ENCODE measurements around the gene LIPE.
"Not testable (repeated sequence)": the region's sequence is repeated elsewhere in the genome, so short reads cannot be mapped to it uniquely, and the experiment has no call there.

LIPE gene

GRCh38 chr19:42448306-42448705, 21.1 kb upstream of the LIPE start:
- not testable (repeated sequence) for DNase-seq (ENCODE audit: low read depth)

DNA sequence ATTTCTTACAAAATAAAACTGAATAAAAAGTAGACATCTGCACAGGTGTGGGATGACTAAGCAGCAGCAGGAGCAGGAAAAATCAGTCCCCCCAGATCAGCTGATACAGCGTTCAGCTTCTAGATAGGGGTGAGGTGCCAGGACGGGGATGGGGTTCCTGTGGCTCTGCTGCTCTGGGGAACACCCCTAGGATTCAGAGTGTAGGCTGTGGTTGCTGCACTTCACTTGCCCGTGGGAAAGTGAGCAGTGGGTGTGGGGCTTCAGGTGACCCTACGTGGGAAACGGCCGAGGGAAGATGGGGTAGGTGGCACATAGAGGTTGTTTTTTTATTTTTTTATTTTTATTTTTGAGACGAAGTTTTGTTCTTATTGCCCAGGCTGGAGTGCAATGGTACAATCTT, 18.8 kb upstream of the LIPE start:
- no peak for DNase-seq (ENCODE audit: low read depth)

GRCh38 chr19:42443944-42444398, 16.8 kb upstream of the LIPE start:
- no peak for DNase-seq (ENCODE audit: low read depth)

- no peak for DNase-seq (ENCODE audit: low read depth)
Measured at GRCh38 chr19:42442833-42443232, 15.6 kb upstream of the LIPE start, which contains the start of gene CXCL17. Gene CXCL17, minus strand, starts transcription at chr19:42442946. Its CDS starts 114 bp downstream, at chr19:42442832.

DNA sequence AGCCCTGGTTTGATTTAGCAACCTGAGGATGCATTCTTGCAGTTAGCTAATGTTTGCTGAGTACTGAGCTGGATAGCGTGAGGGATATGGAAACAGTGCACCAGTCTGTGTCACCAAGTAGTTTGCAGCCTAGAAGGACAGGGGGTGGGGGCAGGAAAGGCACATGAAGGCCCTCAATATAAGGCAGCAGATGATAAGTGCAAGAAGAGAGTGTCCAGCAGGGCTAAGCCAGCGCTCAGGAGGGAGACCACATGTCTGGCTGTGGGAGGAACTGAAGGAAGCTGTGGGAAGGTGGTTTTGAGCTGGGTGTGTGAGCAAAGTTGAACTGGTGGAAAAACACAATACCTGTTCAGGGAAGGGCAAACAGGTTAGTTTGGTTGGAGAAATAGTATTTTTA, 13.9 kb upstream of the LIPE start:
- no peak for DNase-seq (ENCODE audit: low read depth)

GRCh38 chr19:42440357-42441048, 13.3 kb upstream of the LIPE start:
- peak; percentile 69 for DNase-seq (ENCODE audit: low read depth)

DNA sequence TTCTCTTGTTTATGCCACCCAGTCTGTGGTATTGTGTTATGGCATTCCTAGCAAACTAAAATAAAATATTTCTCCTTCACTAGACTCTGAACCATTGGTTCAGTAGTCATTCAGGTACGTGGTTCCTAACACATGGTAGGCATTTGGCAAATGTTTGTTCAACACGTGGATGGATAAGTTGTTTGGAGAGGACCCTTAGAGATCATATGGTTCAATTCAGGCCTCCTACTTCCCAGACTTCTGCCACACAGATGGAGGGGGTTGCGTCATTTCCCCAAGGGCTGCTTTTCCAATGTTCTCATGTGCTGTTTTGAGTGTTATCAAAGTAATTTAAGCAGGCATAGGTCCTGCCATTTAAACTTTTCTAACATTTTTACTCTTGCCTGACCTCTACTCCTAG, 8.8 kb upstream of the LIPE start:
- no peak for DNase-seq (ENCODE audit: low read depth)

DNA sequence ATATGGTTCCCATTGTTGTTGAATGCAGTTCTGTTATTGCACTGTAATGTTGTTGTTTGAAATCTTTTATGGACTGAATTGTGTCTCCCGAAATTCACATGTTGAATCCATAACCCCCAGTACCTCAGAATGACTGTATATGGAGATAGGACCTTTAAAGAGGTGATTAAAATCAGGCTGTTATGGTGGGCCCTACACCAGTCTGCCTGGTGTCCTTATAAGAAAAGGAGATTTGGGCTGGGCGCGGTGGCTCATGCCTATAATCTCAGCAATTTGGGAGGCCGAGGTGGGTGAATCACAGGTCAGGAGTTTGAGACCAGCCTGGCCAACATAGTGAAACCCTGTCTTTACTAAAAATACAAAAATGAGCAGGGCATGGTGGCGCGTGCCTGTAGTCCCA, 8.1 kb upstream of the LIPE start:
- DNase-seq (ENCODE audit: low read depth), result no peak

GRCh38 chr19:42433503-42434260, 6.5 kb upstream of the LIPE start:
- DNase-seq (ENCODE audit: low read depth), result peak; percentile 52

GRCh38 chr19:42431486-42431885, 4.3 kb upstream of the LIPE start:
- no peak for DNase-seq (ENCODE audit: low read depth)

DNA sequence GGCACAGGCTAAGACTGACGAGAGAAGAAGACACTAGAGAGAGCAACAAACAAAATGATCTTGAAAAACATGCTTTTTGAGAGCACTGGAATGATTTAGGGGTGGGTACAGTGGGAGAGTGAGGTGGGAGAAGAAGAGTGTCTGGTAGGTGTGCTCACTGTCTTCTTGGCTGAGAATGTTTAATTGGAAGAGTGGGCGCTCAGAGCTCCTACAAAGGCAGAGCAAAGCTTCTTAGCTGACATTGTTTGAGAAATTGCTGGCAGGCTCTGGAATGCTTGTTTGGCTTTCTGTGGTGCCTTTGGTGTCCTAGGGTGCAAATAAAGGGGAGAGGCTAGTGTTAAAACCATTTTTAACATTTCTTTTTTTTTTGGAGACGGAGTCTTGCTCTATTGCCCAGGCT, 1.5 kb upstream of the LIPE start:
- no peak for DNase-seq (ENCODE audit: low read depth)

- no peak for DNase-seq (ENCODE audit: low read depth)
Measured at GRCh38 chr19:42426643-42427042, 545 bp downstream of the LIPE start.

GRCh38 chr19:42424712-42425131, 2.5 kb downstream of the LIPE start:
- no peak for DNase-seq (ENCODE audit: low read depth)

- no peak for DNase-seq (ENCODE audit: low read depth)
Measured at GRCh38 chr19:42424345-42424707, 2.9 kb downstream of the LIPE start.

DNA sequence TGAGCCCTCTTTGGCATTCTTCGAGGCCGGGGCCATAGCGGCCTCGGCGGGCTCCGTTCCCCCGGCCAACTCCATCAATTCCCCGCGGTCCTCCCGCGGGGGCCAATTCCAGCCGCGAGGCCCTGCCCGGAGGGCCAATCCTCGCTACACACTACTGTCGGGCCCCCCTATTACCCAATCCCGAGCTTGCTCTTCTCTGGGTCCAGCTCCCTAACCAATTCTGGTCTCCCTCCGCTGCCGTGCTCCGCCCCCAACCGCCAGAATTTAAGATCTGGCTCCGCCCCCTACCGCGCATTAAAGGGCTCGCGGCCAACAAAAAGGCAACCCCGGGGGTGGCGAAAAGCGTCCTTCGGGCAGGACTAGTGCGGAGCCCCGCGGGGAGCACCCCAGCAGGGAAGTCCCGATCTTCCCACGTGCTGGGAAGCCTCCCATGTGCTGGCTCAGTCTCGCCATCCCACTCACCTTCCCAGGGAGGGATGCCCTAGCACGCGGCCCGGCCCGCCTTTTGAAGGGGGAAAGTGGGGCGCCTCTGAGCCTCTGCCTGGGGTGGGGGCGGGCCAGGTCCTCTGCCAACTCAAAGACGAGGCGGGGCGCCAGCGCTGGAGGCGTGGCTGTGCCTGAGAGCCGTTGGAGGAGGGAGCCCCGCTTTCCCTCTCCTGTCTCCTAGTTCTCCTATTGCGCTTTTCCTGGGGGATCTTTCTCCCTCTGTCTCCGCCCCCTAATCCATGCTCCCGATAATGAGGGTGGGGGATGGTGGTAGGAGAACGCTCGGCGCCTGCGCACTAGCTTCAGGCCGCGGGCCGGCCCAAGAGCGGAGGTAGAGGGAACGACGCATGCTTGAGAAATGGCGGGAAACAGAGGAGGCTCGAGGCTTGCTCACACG, 3.5 kb downstream of the LIPE start:
- DNase-seq (ENCODE audit: low read depth), result peak; percentile 86

- peak; percentile 36 for DNase-seq (ENCODE audit: low read depth)
Measured at GRCh38 chr19:42422901-42423461, 4.2 kb downstream of the LIPE start.

DNA sequence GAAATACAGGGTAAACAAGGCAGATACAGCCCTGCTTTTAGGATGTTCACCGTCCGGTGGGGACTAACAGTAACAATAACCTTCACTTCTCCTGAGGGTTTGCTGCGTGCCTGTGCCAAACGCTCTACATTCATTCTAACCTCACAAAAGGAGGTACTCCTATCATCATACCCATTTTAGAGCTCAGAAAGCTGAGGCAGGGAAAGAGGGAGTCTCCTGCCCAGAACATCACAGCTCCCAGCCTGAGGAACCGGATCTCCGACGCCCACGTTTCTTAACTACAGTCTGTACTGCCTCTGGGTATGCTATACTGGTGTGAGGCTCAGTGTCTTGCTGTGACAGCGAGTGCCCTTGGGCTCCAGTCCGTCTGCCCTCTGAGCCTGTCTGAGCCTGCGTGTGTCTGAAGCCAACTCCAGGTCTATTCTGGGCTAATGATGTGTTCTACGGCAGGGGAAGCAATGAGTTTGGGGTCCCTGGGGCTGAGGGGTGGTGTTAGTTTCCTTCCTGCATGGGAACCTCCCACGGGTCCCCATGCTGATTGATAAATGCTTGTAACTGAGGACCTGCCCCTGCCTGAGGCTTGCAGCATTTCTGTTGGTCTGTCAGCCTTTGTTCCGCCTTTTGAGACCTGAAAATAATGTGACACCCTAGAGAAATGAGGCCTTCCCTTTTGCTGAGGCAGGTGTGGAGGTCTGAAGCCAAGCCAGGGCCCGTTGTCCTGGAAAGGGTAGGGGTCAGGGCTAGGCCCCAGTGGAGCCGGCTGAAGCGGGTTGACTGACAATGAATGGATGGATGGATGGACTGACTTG, 4.9 kb downstream of the LIPE start:
- no peak for DNase-seq (ENCODE audit: low read depth)

- DNase-seq (ENCODE audit: low read depth), result no peak
Measured at GRCh38 chr19:42421591-42422031, 5.6 kb downstream of the LIPE start.

DNA sequence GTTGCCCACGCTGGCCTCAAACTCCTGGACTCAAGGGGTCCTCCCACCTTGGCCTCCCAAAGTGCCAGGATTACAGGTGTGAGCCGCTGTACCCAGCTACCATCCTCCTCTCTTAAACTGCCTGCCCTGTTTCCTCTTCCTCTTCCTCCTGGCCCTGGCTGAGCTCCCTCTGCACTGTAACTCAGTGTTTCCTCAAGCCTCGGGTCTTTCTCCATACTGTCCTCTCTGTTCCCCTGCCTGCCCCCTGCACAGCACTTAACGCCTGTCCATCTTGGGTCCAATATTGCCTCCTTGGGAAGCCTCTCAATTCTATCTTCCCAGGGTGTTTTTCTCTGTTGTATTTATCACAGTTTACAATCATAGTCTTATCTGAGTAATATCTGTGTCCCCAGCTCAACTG, 6.1 kb downstream of the LIPE start:
- no peak for DNase-seq (ENCODE audit: low read depth)

DNA sequence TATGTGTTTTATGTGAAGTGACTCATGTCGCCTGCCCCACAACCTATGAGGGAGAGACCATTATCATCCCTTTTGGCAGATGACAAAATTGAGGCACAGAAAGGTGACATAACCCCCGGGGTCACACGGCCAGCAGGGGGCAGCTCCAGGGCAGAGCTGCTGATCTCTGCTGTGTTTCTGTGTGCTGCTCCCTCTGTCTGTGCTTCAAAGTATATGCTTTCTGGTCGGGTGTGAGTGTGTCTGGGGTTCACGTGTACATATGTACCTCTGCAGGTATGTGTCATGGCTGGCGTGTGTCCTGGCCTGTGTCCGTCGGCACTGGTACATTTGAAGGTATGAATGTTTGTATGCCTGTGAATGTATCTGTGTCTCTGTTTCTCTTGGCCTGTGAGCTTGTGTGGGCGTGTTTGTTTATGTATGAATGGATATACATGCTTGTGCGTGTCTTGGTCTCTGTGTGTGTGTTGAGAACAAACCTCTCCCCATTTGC, 7.1 kb downstream of the LIPE start:
- peak; percentile 70 for DNase-seq (ENCODE audit: low read depth)

DNA sequence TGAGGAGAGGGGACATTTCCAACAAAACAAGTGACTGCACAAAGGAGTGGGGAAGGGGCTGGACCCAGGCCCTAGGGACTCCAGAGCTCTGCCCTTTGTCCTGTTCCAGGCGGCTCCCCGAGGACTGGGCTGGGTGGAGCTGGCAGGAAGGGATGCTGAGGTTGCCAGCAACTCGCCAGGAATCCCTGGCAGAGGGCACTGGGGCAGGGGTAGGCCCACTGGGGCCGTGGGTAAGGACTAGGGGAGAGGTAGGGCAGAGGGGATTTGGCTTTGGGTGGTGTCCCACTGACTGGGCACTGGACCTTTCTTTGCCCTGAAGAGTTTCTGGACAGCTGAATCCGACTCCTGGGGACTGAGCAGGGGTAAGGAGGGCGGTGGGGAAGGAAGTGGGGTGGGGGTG, 7.9 kb downstream of the LIPE start:
- DNase-seq (ENCODE audit: low read depth), result no peak
